GM19468 (cell line): ENCODE data around the gene TMEM214.

Experiments used
- ATAC-seq: cut with Tn5 transposase; IDR thresholded peaks from one replicate; pipeline ENCODE4 v1.9.1; 2021; ENCODE audit warnings: mild to moderate bottlenecking, moderate library complexity, moderate number of reproducible peaks; ENCODE audit not compliant: unreplicated experiment; ENCODE audit errors: extremely low read depth

Gene TMEM214

DNA sequence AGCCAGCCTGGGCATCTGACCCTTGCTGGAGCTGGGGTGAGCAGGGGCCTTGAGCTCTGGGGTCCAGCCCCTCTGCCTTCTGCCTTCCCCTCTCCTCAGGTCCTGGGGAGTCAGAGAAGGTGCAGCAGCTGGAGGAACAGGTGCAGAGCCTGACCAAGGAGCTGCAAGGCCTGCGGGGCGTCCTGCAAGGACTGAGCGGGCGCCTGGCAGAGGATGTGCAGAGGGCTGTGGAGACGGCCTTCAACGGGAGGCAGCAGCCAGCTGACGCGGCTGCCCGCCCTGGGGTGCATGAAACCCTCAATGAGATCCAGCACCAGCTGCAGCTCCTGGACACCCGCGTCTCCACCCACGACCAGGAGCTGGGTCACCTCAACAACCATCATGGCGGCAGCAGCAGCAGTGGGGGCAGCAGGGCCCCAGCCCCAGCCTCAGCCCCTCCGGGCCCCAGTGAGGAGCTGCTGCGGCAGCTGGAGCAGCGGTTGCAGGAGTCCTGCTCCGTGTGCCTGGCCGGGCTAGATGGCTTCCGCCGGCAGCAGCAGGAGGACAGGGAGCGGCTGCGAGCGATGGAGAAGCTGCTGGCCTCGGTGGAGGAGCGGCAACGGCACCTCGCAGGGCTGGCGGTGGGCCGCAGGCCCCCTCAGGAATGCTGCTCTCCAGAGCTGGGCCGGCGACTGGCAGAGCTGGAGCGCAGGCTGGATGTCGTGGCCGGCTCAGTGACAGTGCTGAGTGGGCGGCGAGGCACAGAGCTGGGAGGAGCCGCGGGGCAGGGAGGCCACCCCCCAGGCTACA lies 49.4 kb downstream of the TMEM214 start:
- ATAC-seq: no peak

DNA sequence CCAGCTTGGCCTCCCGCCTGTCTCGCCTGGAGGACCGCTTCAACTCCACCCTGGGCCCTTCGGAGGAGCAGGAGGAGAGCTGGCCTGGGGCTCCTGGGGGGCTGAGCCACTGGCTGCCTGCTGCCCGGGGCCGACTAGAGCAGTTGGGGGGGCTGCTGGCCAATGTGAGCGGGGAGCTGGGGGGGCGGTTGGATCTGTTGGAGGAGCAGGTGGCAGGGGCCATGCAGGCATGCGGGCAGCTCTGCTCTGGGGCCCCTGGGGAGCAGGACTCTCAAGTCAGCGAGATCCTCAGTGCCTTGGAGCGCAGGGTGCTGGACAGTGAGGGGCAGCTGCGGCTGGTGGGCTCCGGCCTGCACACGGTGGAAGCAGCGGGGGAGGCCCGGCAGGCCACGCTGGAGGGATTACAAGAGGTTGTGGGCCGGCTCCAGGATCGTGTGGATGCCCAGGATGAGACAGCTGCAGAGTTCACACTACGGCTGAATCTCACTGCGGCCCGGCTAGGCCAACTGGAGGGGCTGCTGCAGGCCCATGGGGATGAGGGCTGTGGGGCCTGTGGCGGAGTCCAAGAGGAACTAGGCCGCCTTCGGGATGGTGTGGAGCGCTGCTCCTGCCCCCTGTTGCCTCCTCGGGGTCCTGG lies 50.1 kb downstream of the TMEM214 start:
- no peak for ATAC-seq

- no peak for ATAC-seq
These were observed 50.9 kb downstream of the TMEM214 start for GRCh38 chr2:27083410-27084296.

DNA sequence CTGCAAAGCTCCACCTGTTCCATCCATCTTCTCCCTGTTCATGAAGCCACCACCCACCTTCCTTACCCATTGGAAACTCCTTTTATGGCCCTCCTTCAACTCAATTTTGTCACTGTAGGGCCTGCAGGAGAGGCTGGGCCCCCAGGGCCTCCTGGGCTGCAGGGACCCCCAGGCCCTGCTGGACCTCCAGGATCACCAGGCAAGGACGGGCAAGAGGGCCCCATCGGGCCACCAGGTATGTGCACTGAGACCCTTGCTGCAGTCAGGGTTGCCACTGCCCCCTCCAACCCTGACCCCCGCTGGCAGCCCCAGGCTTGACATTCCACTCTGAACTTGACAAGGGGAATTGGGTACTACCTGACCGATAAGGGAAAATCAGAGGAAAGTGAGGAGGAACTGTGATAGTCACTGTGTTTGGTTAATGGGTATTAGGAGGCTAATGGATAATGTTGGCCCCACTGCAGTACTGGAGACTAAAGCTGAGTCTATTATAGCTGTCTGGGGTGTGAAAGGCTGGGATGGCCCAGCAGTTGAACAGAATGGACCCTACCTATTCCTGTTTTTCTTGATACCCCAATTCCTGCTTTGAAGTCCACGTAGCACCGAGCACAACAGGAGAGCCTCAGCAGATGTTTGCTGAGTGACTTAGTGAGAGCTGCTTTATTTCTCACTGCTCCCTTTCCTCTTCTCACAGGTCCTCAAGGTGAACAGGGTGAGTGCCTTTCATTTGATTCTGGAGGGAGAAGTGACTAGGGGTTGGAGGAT lies 51.7 kb downstream of the TMEM214 start:
- ATAC-seq: no peak

GRCh38 chr2:27085062-27085672 lies 52.4 kb downstream of the TMEM214 start:
- ATAC-seq: no peak

DNA sequence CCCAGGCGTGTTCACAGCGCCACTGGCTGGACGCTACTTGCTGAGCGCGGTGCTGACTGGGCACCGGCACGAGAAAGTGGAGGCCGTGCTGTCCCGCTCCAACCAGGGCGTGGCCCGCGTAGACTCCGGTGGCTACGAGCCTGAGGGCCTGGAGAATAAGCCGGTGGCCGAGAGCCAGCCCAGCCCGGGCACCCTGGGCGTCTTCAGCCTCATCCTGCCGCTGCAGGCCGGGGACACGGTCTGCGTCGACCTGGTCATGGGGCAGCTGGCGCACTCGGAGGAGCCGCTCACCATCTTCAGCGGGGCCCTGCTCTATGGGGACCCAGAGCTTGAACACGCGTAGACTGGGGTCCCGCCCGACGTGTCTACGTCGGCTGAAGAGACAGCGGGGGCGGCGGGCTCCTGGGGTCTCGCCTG lies 52.9 kb downstream of the TMEM214 start:
- no peak for ATAC-seq

- ATAC-seq: peak; percentile 73
These were observed 53.4 kb downstream of the TMEM214 start for GRCh38 chr2:27086090-27086723.

- no peak for ATAC-seq
These were observed 54.2 kb downstream of the TMEM214 start, which contains the start of gene KHK for GRCh38 chr2:27086724-27087593. KHK (plus strand) TSS chr2:27086772; CDS start chr2:27087260, 488 bp downstream.

DNA sequence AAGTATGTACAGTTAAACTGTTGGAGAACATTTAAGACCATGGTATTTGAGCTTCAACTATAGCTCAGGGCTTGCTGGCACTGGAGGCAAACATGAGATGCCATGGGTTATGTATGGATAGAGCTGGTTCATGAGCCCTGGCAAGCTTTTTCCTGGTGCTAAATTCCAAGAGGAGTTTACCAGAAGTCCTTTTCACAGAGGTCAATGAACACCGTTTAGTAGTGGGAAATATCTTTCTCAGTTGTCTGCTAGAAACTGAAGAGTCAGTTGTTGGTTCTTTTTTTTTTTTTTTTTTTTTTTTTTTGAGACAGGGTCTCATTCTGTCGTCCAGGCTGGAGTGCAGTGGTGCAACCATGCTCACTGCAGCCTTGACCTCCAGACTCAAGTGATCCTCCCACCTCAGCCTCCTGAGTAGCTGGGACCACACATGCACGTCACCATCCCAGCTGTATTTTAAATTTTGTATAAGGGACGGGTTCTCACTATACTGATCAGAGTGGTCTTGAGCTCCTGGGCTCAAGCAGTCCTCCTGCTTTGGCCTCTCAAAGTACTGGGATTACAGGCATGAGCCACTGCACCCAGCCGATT lies 55.2 kb downstream of the TMEM214 start:
- no peak for ATAC-seq

GRCh38 chr2:27088634-27089033 lies 55.9 kb downstream of the TMEM214 start:
- ATAC-seq: no peak

DNA sequence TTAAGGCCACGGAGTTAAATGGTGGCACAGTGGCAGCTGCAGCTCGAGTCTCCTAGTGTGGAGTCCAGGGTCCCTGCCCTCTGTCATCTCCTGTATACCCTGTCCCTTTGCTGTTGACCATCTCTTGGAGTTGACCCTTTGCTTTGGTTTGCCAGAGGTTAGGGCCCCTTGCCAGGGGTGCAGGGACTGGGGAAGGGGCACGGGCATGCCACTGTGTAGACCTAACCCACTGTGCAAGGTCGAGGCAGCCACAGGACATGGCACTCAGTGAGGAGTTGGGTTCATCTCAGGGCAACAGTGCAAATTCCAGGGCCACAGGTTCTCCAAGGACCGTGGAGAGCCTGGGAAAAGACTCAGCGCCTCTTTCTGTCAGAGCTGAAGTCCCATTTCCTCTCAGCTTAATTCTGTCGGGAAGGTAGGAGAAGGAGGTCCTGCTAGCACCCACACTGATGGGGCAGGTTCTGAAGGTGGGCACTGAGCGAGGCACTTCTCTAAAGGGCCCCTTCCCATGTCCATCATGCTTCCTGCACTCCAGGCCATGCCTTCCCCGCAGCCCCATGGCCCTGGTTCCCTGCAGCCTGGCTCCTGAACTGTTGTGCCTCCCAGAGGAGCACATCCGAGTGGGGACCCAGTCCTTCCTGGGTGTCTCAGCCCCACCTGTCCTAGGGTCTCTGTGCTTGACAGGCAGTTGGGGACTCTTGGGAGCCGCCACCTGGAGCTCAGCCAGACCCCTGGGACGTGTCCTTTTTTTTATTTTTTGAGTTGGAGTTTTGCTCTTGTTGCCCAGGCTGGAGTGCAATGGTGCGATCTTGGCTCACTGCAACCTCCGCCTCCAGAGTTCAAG lies 56.6 kb downstream of the TMEM214 start:
- ATAC-seq: no peak
